ENCODE measurements around the gene TMEM33. TPM values are rescaled to one million over a fixed set of nuclear protein-coding genes. Genes with fewer than 3 reads are reported as not detected.

The TMEM33 gene
- total RNA-seq, 1 donor from 2014 or later, result 44.4 TPM

DNA sequence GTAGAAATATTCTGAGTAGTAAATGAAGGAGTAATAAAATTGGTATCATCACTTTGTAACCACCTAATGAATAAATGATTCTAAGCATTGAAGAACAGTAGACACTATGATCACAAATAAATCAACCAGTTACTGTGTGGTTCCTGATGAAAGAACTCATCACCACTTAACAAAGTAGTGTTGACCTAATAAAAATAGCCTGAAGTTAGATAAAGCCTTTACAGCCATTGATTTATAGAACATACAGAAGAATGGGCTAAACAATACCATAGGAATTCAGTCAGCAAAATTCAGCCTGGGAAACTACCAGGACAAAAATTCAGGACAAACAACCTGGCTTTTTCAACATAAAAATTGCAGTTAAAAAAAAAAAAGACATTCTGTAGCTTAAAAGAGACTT is 64.1 kb downstream of the TMEM33 start:
- Histone ChIP-seq H3K27me3 (no peaks in the 10 kb centered on the region), H3K36me3 (no peaks in the 10 kb centered on the region), H3K27ac (no peak overlapping the region), H3K4me1 (no peaks in the 10 kb centered on the region), H3K9me3 (no peaks in the 10 kb centered on the region), H3K4me3 (no peak overlapping the region)
- intact Hi-C loops (cut with DNase I), result no loop called here
- DNase-seq (ENCODE audit: extremely low spot score in 2 of 2), result no peak
- TF ChIP-seq, protein P1, sequence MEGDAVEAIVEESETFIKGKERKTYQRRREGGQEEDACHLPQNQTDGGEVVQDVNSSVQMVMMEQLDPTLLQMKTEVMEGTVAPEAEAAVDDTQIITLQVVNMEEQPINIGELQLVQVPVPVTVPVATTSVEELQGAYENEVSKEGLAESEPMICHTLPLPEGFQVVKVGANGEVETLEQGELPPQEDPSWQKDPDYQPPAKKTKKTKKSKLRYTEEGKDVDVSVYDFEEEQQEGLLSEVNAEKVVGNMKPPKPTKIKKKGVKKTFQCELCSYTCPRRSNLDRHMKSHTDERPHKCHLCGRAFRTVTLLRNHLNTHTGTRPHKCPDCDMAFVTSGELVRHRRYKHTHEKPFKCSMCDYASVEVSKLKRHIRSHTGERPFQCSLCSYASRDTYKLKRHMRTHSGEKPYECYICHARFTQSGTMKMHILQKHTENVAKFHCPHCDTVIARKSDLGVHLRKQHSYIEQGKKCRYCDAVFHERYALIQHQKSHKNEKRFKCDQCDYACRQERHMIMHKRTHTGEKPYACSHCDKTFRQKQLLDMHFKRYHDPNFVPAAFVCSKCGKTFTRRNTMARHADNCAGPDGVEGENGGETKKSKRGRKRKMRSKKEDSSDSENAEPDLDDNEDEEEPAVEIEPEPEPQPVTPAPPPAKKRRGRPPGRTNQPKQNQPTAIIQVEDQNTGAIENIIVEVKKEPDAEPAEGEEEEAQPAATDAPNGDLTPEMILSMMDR (IDR thresholded peaks at IDR 0.05), result no peak
- TF ChIP-seq POLR2A (IDR thresholded peaks at IDR 0.05) (no peak), POLR2AphosphoS5 (IDR thresholded peaks at IDR 0.05; ENCODE audit: insufficient read depth in 1 of 2, low read depth in 1 of 2) (no peak)

DNA sequence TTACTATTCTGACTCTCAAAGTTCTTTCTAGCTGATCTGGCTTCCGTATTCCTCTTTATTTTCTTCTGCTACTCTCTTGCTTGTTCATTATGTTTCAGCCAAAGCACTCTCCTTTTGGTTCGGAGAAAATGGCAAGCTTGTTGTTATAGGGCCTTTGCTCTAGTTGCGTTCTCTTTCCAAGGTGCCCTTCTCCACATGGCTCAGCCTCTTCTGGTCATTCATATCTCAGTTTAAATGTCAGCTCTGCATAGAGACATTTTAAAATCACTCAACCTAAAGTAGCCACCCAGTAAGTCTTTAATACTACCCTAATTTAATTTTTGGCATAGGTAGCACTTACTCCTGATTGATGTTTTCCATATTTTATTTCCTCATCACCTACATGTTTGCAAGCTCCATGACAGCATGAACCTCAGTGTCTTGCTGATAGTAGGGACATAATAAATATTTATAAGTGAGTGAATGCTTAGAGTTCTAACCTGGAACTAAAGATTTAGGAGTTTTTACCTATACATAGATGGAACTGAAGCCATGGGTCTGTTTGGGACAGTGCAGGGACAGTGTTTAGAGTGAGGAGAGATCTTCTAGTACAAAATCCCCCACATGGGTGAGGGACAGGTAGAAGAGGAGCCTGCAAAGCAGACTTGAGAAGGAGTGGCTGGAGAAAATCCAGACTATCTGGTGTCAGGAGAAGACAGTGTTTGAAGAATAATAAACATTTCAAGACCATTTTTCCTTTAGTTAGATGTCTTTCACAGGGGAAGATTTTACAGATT is 73.0 kb downstream of the TMEM33 start:
- Histone ChIP-seq H3K27ac (no peak overlapping the region), H3K4me1 (no peaks in the 10 kb centered on the region), H3K9me3 (no peaks in the 10 kb centered on the region), H3K36me3 (no peaks in the 10 kb centered on the region), H3K4me3 (no peak overlapping the region), H3K27me3 (no peaks in the 10 kb centered on the region)
- intact Hi-C loops (cut with DNase I), result no loop called here
- no peak for DNase-seq (ENCODE audit: extremely low spot score in 2 of 2)
- TF ChIP-seq POLR2AphosphoS5 (IDR thresholded peaks at IDR 0.05; ENCODE audit: insufficient read depth in 1 of 2, low read depth in 1 of 2) (no peak), POLR2A (IDR thresholded peaks at IDR 0.05) (no peak)
- TF ChIP-seq, protein P1 (IDR thresholded peaks at IDR 0.05), result no peak

Small RNA genes within 50 kb of the gene (small RNA-seq; reads per million reads assigned to genes)
- gene AC108210.2, result not detected

Other genes with a start within 250 kb of the TMEM33 start
- gene PHOX2B, start 186.7 kb upstream of the TMEM33 start, total RNA-seq, result 0.49 TPM
- not detected for gene DCAF4L1, start 46.3 kb downstream of the TMEM33 start, total RNA-seq
- 50.3 TPM for gene SLC30A9, start 55.1 kb downstream of the TMEM33 start, total RNA-seq
- not detected for gene BEND4, start 217.2 kb downstream of the TMEM33 start, total RNA-seq

Data from vagina (tissue), 2 donors.